Ishikawa (cell line): Measurements from ENCODE around the gene THBS2.

Source experiments
- CEBPB ChIP-seq: IDR thresholded peaks from 2 replicates; pipeline ENCODE4 v1.6.1; 2012
- EGR1 ChIP-seq: IDR thresholded peaks from 2 replicates; pipeline ENCODE4 v1.6.1; 2012
- EP300 ChIP-seq: IDR thresholded peaks from 2 replicates; pipeline ENCODE4 v1.6.1; 2012; ENCODE audit warnings: borderline replicate concordance
- FOXM1 ChIP-seq: IDR thresholded peaks from 2 replicates; pipeline ENCODE4 v1.6.1; 2012; ENCODE audit warnings: low read depth, borderline replicate concordance
- MAX ChIP-seq: IDR thresholded peaks from 2 replicates; pipeline ENCODE4 v1.6.1; 2012
- NFIC ChIP-seq: IDR thresholded peaks from 2 replicates; pipeline ENCODE4 v1.6.1; 2012
- RAD21 ChIP-seq: IDR thresholded peaks from 2 replicates; pipeline ENCODE4 v1.6.1; 2012; ENCODE audit warnings: low read depth
- REST ChIP-seq: IDR thresholded peaks from 2 replicates; pipeline ENCODE4 v1.6.1; 2012; ENCODE audit warnings: low read depth, mild to moderate bottlenecking
- TAF1 ChIP-seq: IDR thresholded peaks from 2 replicates; pipeline ENCODE4 v1.6.1; 2012; ENCODE audit warnings: low read depth, mild to moderate bottlenecking
- TCF12 ChIP-seq: IDR thresholded peaks from 2 replicates; pipeline ENCODE4 v1.6.1; 2012; ENCODE audit warnings: low read depth
- TEAD4 ChIP-seq: IDR thresholded peaks from 2 replicates; pipeline ENCODE4 v1.6.1; 2012
- USF1 ChIP-seq: IDR thresholded peaks from 2 replicates; pipeline ENCODE4 v1.6.1; 2012
- YY1 ChIP-seq: IDR thresholded peaks from 2 replicates; pipeline ENCODE4 v1.6.1; 2012; ENCODE audit warnings: low read depth

- TF ChIP-seq USF1 (no peak), CEBPB (no peak), TEAD4 (no peak), REST (no peak), FOXM1 (no peak), MAX (no peak), TCF12 (no peak), EP300 (no peak), RAD21 (no peak), TAF1 (no peak), EGR1 (no peak), YY1 (no peak), NFIC (no peak)
Observed at GRCh38 chr6:169229615-169230321, 23.9 kb downstream of the THBS2 start.
